Endothelial cell (in vitro differentiated cells): ENCODE results near the gene TDRD7. TPM values are rescaled to one million over a fixed set of nuclear protein-coding genes. Genes with fewer than 3 reads are reported as not detected.

Source experiments
- DNase-seq: peaks from one replicate; pipeline ENCODE4 v3.0.0; 2021; ENCODE audit warnings: low spot score
- H3K27ac Mint-ChIP-seq: one replicate; pipeline ENCODE4 v1.8.0; 2021; ENCODE audit warnings: mixed read lengths, inconsistent platforms; ENCODE audit not compliant: unreplicated experiment
- H3K27me3 Mint-ChIP-seq: one replicate; pipeline ENCODE4 v1.8.0; 2021; ENCODE audit warnings: mild to moderate bottlenecking, moderate library complexity, mixed read lengths, inconsistent platforms; ENCODE audit not compliant: unreplicated experiment
- H3K36me3 Mint-ChIP-seq: one replicate; pipeline ENCODE4 v1.8.0; 2021; ENCODE audit warnings: mild to moderate bottlenecking, low read depth, mixed read lengths, inconsistent platforms; ENCODE audit not compliant: unreplicated experiment
- H3K4me1 Mint-ChIP-seq: one replicate; pipeline ENCODE4 v1.8.0; 2021; ENCODE audit warnings: mild to moderate bottlenecking, mixed read lengths, inconsistent platforms; ENCODE audit not compliant: unreplicated experiment
- H3K4me3 Mint-ChIP-seq: one replicate; pipeline ENCODE4 v1.8.0; 2021; ENCODE audit warnings: mild to moderate bottlenecking, mixed read lengths, inconsistent platforms; ENCODE audit not compliant: unreplicated experiment
- H3K9me3 Mint-ChIP-seq: one replicate; pipeline ENCODE4 v1.8.0; 2021; ENCODE audit warnings: mixed read lengths, inconsistent platforms; ENCODE audit not compliant: unreplicated experiment
- CTCF ChIP-seq: fragments of 200-600 bp; sonication (generic); IDR thresholded peaks from one replicate; pipeline ENCODE4 v1.5.0; 2021; ENCODE audit warnings: antibody characterized with exemption; ENCODE audit not compliant: unreplicated experiment
- total RNA-seq: library from RNA; stranded (reverse); fragmentation: NEBNext Ultra II Directional; extraction: Animal tissue kit (Norgen Biotek cat#: 25700); gene quantifications from one replicate; pipeline ENCODE4 v1.2.1, GENCODE V29; 2021; ENCODE audit not compliant: unreplicated experiment

Gene TDRD7
- total RNA-seq, 1 donor from 2014 or later, result 17.5 TPM

GRCh38 chr9:97480174-97480573 lies 68.3 kb downstream of the TDRD7 start:
- Mint-ChIP-seq H3K4me3 (no peak overlapping the region), H3K9me3 (no peaks in the 10 kb centered on the region), H3K27me3 (no peaks in the 10 kb centered on the region), H3K36me3 (no peaks in the 10 kb centered on the region), H3K4me1 (peaks cover 20% of the 10 kb centered on the region), H3K27ac (peak overlapping the region; percentile 36)
- no peak for TF ChIP-seq CTCF
- DNase-seq, result no peak

- Mint-ChIP-seq H3K27ac (no peak overlapping the region), H3K4me1 (peaks cover 20% of the 10 kb centered on the region), H3K36me3 (no peaks in the 10 kb centered on the region), H3K27me3 (no peaks in the 10 kb centered on the region), H3K4me3 (no peak overlapping the region), H3K9me3 (no peaks in the 10 kb centered on the region)
- DNase-seq, result no peak
- no peak for TF ChIP-seq CTCF
Measured at GRCh38 chr9:97480749-97481148, 68.9 kb downstream of the TDRD7 start.

- no peaks in the 10 kb centered on the region for H3K27me3 Mint-ChIP-seq
- H3K27ac Mint-ChIP-seq, result no peak overlapping the region
- H3K36me3 Mint-ChIP-seq, result peaks cover 9% of the 10 kb centered on the region
- no peak for DNase-seq
- H3K9me3 Mint-ChIP-seq, result no peaks in the 10 kb centered on the region
- TF ChIP-seq CTCF, result no peak
- H3K4me1 Mint-ChIP-seq, result peaks cover 19% of the 10 kb centered on the region
- no peak overlapping the region for H3K4me3 Mint-ChIP-seq
Measured at GRCh38 chr9:97484134-97484533, 72.2 kb downstream of the TDRD7 start.

GRCh38 chr9:97487107-97487506 lies 75.2 kb downstream of the TDRD7 start:
- peaks cover 1% of the 10 kb centered on the region for H3K27me3 Mint-ChIP-seq
- H3K4me1 Mint-ChIP-seq, result peaks cover under 1% of the 10 kb centered on the region
- no peak overlapping the region for H3K4me3 Mint-ChIP-seq
- H3K9me3 Mint-ChIP-seq, result no peaks in the 10 kb centered on the region
- TF ChIP-seq CTCF, result peak; percentile 45
- peaks cover 18% of the 10 kb centered on the region for H3K36me3 Mint-ChIP-seq
- no peak for DNase-seq
- H3K27ac Mint-ChIP-seq, result no peak overlapping the region

- Mint-ChIP-seq H3K4me1 (no peaks in the 10 kb centered on the region), H3K27me3 (peaks cover 1% of the 10 kb centered on the region), H3K9me3 (no peaks in the 10 kb centered on the region), H3K27ac (no peak overlapping the region), H3K4me3 (no peak overlapping the region), H3K36me3 (peaks cover 18% of the 10 kb centered on the region)
- DNase-seq, result no peak
- no peak for TF ChIP-seq CTCF
Measured at GRCh38 chr9:97487861-97488260, 76.0 kb downstream of the TDRD7 start.
